ENCODE measurements around the gene BAZ2B. TPM values are rescaled to one million over a fixed set of nuclear protein-coding genes. Genes with fewer than 3 reads are reported as not detected.
"Not testable (repeated sequence)": the region's sequence is repeated elsewhere in the genome, so short reads cannot be mapped to it uniquely, and the experiment has no call there.

The BAZ2B gene
- total RNA-seq, 2 donors from 2014 or later: 16.8 to 19.7 TPM

DNA sequence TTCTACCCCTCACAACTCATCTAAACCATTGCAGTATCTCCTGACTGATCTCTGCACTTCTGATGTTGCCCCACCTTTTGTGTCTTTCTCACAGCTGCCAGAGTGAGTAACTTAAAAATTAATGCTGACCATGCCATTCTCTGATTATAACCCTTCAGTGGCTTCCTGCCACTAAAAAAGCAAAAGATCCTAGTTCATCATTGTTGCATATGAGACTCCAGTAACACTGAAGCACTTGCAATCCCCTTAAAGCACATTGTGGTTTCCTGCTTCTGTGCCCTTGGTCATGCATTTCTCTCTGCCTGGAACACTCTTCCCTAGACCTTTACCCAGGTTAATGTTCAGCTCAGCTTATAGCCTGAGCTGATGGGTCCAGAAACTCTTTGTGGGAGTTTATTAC lies 234.8 kb downstream of the BAZ2B start:
- DNase-seq (no peak), ATAC-seq (replicated peaks in 1 of 2) (no peak)
- Mint-ChIP-seq H3K27ac (no peak overlapping the region), H3K4me1 (ENCODE audit: low read depth) (no peaks in the 10 kb centered on the region), H3K9me3 (no peaks in the 10 kb centered on the region), H3K4me3 (no peak overlapping the region), H3K27me3 (ENCODE audit: low read depth) (no peaks in the 10 kb centered on the region), H3K36me3 (ENCODE audit: insufficient read depth in 2 of 2) (peaks cover 2% of the 10 kb centered on the region in 2 donors)

DNA sequence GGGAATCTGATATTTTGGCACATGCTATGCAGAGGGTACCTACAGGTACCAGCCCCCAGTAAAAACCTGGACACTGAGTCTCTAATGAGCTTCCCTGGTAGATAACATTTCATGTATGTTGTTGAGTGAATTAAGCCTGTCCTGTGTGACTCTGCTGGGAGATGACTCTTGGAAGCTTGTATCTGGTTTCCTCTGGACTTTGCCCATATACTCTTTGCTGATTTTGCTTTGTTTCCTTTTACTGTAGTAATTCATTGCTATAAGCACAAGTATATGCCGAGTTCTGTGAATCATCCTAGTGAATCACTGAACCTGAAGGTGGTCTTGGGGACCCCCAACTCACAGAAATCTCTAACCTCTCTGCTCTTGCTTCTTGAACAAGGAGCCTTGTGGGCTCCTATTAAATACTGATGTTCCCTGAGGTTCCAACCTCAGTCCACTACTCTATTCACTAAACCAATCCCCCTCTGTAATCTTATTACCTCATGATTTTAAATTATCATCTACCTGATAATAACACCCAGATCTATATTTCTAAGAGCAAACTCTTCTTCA lies 235.6 kb downstream of the BAZ2B start:
- Mint-ChIP-seq H3K27me3 (ENCODE audit: low read depth) (no peaks in the 10 kb centered on the region), H3K36me3 (ENCODE audit: insufficient read depth in 2 of 2) (peaks cover 2% of the 10 kb centered on the region in 2 donors), H3K27ac (no peak overlapping the region), H3K4me1 (ENCODE audit: low read depth) (no peaks in the 10 kb centered on the region), H3K4me3 (no peak overlapping the region), H3K9me3 (no peaks in the 10 kb centered on the region)
- ATAC-seq (replicated peaks in 1 of 2): no peak
- DNase-seq: no peak

DNA sequence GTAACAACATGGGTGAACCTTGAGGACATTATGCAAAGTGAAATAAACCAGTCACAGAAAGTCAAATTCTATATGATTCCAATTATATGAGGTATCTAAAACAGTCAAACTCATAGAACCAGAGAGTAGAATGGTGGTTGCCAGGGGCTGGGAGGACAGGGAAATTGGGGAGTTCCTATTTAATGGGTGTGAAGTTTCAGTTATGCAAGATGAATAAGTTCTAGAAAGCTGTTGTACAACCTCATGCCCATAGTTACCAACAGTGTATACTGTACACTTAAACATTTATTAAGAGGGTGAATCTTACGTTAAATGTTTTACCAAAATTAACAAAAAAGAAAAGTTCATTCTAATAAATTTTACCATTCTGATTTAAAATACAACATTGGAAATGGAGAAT lies 237.2 kb downstream of the BAZ2B start:
- Mint-ChIP-seq H3K9me3 (no peaks in the 10 kb centered on the region), H3K36me3 (ENCODE audit: insufficient read depth in 2 of 2) (peaks cover 2% of the 10 kb centered on the region in 2 donors), H3K27ac (no peak overlapping the region), H3K4me3 (no peak overlapping the region), H3K27me3 (ENCODE audit: low read depth) (no peaks in the 10 kb centered on the region), H3K4me1 (ENCODE audit: low read depth) (no peaks in the 10 kb centered on the region)
- DNase-seq: no peak
- ATAC-seq (replicated peaks in 1 of 2): no peak

DNA sequence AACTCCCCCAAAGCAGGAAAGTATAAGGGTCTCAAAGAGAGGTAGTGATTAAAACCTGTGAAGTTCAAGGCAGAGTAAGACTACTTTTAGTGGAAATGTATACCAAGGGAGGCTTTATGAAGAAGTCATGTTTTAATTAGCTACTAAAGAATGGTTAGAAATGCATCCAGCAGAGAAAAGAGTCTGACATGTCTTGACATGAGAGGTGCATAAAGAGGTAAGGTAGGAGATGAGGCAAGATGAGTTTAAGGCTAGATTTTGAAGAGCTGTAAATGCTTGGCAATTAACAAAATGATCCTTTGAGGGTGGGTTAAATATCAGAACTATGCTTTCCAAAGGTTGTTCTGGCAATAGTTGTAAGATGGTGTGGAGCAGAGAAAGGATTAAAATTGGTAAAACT lies 241.1 kb downstream of the BAZ2B start:
- DNase-seq: no peak
- H3K27ac Mint-ChIP-seq: no peak overlapping the region
- no peak for ATAC-seq (replicated peaks in 1 of 2)
- no peaks in the 10 kb centered on the region for H3K27me3 Mint-ChIP-seq (ENCODE audit: low read depth)
- H3K9me3 Mint-ChIP-seq: no peaks in the 10 kb centered on the region
- H3K4me1 Mint-ChIP-seq (ENCODE audit: low read depth): no peaks in the 10 kb centered on the region
- H3K4me3 Mint-ChIP-seq: no peak overlapping the region
- peaks cover 2 to 3% of the 10 kb centered on the region in 2 donors for H3K36me3 Mint-ChIP-seq (ENCODE audit: insufficient read depth in 2 of 2)

DNA sequence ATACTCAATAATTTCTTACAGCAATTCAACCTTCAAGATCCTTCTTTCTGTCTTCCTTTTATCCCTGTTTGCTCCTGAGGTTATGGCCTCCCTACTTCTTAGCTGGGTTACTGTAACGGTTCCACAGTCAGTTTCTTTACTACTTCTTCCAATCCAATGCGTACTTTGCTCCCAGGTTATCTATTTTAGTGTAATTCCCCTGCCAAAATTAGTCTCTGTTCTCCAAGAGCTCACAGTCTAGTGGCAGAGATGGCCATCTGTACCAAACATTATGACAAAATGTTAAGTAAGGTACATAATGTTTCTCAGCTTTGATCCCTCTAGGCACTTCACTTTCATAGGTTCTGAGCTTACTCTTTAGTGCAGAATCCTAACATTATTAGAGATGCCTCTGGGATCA lies 244.8 kb downstream of the BAZ2B start:
- Mint-ChIP-seq H3K4me1 (ENCODE audit: low read depth) (no peaks in the 10 kb centered on the region), H3K27me3 (ENCODE audit: low read depth) (no peaks in the 10 kb centered on the region), H3K9me3 (no peaks in the 10 kb centered on the region), H3K36me3 (ENCODE audit: insufficient read depth in 2 of 2) (peaks cover 2 to 4% of the 10 kb centered on the region in 2 donors), H3K4me3 (no peak overlapping the region), H3K27ac (no peak overlapping the region)
- DNase-seq (no peak), ATAC-seq (replicated peaks in 1 of 2) (no peak)

DNA sequence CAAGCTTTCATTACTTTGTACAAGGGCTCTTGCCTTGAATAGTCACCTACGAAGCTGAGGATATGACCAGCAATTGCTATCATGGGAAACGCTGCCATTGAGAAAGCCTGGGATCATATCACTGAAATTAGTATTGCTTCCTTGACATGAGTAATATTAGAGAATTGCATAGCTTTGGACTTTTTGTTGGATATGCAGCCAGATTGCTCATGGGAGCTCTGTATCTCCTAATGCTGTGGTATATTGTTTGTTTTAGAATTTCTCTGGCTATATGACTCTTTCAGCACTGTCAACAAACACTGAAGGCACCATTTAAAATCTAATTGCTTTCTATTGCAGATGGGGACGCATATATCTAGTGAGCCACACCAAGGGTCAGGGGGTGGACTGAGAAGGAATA lies 249.8 kb downstream of the BAZ2B start:
- H3K4me3 Mint-ChIP-seq: no peak overlapping the region
- H3K9me3 Mint-ChIP-seq: no peaks in the 10 kb centered on the region
- H3K27ac Mint-ChIP-seq: no peak overlapping the region
- H3K36me3 Mint-ChIP-seq (ENCODE audit: insufficient read depth in 2 of 2): peaks cover 3 to 4% of the 10 kb centered on the region in 2 donors
- no peak for DNase-seq
- H3K27me3 Mint-ChIP-seq (ENCODE audit: low read depth): no peaks in the 10 kb centered on the region
- ATAC-seq (replicated peaks in 1 of 2): no peak
- no peaks in the 10 kb centered on the region for H3K4me1 Mint-ChIP-seq (ENCODE audit: low read depth)

DNA sequence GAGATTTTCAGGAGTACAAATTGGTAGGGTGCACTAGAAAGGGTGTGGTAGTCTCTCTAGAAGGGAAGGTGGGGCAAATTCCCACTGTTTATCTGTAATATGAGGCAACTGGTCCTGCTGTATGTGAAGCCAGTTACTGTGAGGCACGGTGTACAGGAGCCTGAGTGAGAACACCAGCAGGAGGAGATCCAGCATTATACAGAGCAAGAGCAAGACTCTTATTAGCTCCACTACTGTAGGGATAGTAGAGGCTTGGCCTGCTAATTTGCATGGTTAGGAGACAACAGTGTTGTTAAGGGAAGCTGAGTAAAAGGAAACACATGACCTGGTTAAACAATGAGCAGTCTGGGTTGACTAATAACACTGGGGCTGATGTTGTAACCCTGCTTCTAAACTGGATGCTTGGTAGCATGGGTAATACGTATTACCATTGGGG lies 253.5 kb downstream of the BAZ2B start:
- Mint-ChIP-seq H3K4me3 (no peak overlapping the region), H3K36me3 (ENCODE audit: insufficient read depth in 2 of 2) (peaks cover 2% of the 10 kb centered on the region in 2 donors)

DNA sequence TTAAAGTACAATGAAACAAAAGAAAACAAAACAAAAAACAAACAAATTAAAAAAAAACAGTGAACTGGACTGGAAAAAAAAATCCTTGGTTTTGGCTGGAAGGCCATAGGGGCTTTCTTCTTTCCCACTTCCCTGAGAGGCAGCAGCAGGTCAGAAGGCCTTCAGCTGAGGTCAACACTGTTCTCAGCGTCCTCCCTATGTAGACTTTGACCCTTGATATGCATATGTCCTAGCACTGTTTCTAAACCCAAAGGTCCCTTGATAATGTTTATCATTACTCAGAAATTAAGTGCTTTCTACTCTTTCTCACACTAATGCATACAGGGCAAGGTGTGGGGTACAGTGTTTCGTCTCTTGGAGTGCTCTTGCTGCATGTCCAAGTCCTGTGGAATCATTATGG lies 254.3 kb downstream of the BAZ2B start:
- Mint-ChIP-seq H3K36me3 (ENCODE audit: insufficient read depth in 2 of 2) (peaks cover 2% of the 10 kb centered on the region in 2 donors), H3K27me3 (ENCODE audit: low read depth) (no peaks in the 10 kb centered on the region), H3K4me1 (ENCODE audit: low read depth) (no peaks in the 10 kb centered on the region), H3K4me3 (no peak overlapping the region), H3K27ac (no peak overlapping the region), H3K9me3 (no peaks in the 10 kb centered on the region)
- ATAC-seq (replicated peaks in 1 of 2) (no peak), DNase-seq (no peak)

More for the DNA sequence above, 253.5 kb downstream of the BAZ2B start:
- Mint-ChIP-seq H3K27me3 (ENCODE audit: low read depth) (no peaks in the 10 kb centered on the region), H3K9me3 (no peaks in the 10 kb centered on the region), H3K27ac (no peak overlapping the region), H3K4me1 (ENCODE audit: low read depth) (no peaks in the 10 kb centered on the region)
- DNase-seq (no peak), ATAC-seq (replicated peaks in 1 of 2) (no peak)

DNA sequence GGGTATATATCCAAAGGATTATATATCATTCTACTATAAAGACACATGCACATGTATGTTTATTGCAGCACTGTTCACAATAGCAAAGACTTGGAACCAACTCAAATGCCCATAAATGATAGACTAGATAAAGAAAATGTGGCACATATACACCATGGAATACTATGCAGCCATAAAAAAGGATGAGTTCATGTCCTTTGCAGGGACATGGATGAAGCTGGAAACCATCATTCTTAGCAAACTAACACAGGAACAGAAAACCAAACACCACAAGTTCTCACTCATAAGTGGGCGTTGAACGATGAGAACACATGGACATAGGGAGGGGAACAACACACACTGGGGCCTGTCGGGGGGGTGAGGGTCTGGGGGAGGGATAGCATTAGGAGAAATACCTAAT lies 254.7 kb downstream of the BAZ2B start:
- not testable (repeated sequence) for DNase-seq; ATAC-seq (replicated peaks in 1 of 2); H3K4me1 Mint-ChIP-seq (ENCODE audit: low read depth); H3K36me3 Mint-ChIP-seq (ENCODE audit: insufficient read depth in 2 of 2); H3K9me3 Mint-ChIP-seq; H3K27ac Mint-ChIP-seq; H3K27me3 Mint-ChIP-seq (ENCODE audit: low read depth); H3K4me3 Mint-ChIP-seq

DNA sequence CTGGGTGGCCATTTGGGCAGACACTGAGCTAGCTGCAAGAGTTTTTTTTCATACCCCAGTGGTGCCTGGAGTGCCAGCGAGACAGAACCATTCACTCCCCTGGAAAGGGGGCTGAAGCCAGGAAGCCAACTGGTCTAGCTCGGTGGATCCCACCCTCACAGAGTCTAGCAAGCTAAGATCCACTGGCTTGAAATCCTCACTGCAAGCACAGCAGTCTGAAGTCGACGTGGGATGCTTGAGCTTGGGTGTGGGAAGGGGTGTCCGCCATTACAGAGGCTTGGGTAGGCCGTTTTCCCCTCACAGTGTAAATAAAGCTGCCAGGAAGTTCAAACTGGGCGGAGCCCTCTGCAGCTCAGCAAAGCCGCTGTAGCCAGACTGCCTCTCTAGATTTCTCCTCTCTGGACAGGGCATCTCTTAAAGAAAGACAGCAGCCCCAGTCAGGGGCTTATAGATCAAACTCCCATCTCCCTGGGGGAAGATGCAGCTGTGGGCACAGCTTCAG lies 260.2 kb downstream of the BAZ2B start:
- no peak overlapping the region for H3K4me3 Mint-ChIP-seq
- peaks cover 0 to 4% of the 10 kb centered on the region in 2 donors for H3K36me3 Mint-ChIP-seq (ENCODE audit: insufficient read depth in 2 of 2)

DNA sequence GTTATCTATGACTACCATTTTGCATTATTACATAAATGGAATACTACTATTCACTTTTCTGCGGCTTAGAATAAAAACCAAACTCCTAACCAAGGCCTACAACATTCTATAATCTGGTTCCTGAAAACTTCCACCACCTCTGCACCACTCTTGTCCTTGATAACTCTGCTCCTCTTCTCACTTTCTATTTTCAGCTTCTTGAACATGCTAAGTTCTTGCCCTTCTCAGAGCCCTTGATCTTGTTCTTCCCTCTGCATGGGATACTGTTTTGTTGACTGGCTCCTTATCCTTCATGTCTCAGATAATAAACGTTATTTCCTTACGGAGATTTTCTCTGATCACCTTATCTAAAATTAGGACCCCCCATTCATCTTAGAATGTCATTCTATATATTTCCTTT lies 264.4 kb downstream of the BAZ2B start:
- no peak for DNase-seq
- no peak for ATAC-seq (replicated peaks in 1 of 2)
- H3K4me1 Mint-ChIP-seq (ENCODE audit: low read depth): no peaks in the 10 kb centered on the region
- H3K9me3 Mint-ChIP-seq: no peaks in the 10 kb centered on the region
- H3K27me3 Mint-ChIP-seq (ENCODE audit: low read depth): no peaks in the 10 kb centered on the region
- H3K36me3 Mint-ChIP-seq (ENCODE audit: insufficient read depth in 2 of 2): peaks cover 0 to 2% of the 10 kb centered on the region in 2 donors
- H3K27ac Mint-ChIP-seq: no peak overlapping the region
- no peak overlapping the region for H3K4me3 Mint-ChIP-seq

More for the DNA sequence above, 260.2 kb downstream of the BAZ2B start:
- Mint-ChIP-seq H3K9me3 (no peaks in the 10 kb centered on the region), H3K27me3 (ENCODE audit: low read depth) (no peaks in the 10 kb centered on the region), H3K27ac (no peak overlapping the region), H3K4me1 (ENCODE audit: low read depth) (no peaks in the 10 kb centered on the region)
- no peak for DNase-seq
- ATAC-seq (replicated peaks in 1 of 2): no peak

DNA sequence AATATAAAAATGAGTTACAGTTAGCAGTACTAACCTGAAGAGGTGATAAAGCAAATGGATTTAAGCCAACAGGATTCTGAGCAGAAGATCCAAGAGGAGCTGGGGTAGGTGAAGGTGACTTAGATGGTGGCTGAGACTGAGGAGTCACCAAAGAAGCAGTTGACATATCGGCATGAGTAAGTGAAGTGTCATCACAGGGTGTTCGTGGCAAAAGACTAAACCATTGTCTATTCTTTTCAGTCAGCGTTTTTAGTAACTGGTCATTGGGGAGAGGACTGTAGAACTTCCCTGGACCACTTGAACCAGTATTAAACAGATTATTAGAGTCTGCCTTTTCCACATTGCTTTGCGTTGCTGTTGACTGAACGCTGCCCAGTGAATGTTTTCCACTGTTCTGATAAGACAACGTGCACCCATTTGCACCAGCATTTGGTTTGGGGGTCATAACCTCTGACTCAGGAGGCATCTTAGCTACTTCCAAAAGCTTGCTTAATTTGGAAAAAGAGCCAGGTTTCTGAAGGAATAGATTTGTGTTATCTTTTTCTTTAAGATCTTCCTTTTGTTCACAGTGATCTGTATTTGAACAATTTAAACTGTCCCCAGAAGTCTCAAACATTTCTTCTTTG lies 266.6 kb downstream of the BAZ2B start:
- DNase-seq: no peak
- no peaks in the 10 kb centered on the region for H3K9me3 Mint-ChIP-seq
- H3K27me3 Mint-ChIP-seq (ENCODE audit: low read depth): no peaks in the 10 kb centered on the region
- peak; percentile 44 to 66 for ATAC-seq (replicated peaks in 1 of 2)
- no peaks in the 10 kb centered on the region for H3K36me3 Mint-ChIP-seq (ENCODE audit: insufficient read depth in 2 of 2)
- H3K4me3 Mint-ChIP-seq: no peak overlapping the region
- H3K27ac Mint-ChIP-seq: no peak overlapping the region
- H3K4me1 Mint-ChIP-seq (ENCODE audit: low read depth): no peaks in the 10 kb centered on the region

DNA sequence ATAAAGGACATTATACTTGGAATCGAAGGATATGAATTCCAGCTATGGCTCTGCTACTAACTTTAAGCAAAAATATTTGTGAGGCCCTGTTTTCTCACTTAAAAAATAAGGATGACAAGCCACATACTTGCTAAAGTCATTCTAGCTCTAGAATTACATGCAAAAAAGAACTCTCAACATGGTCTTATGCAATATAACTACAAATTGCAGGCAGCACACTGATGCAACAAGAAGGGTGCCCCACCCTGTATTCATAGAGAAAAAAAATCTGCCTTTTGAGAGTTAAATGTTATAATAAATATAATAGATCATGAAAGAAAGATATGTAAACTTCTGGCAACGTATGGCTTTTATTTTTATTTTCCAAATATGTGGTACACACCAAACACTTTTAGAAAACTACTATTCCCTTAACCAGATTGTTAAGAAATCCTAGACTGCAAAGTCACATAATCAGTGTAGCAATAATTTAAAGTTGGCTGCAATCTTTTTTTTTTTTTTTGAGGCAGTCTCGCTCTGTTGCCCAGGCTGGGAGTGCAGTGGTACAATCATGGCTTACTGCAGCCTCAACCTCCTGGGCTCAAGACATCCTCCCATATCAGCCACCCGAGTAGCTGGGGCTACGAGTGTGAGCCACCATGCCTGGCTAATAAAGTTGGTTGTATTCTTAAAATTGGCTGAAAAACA lies 289.6 kb downstream of the BAZ2B start:
- no peak for DNase-seq
- peaks cover under 1 to 2% of the 10 kb centered on the region in 2 donors for H3K36me3 Mint-ChIP-seq (ENCODE audit: insufficient read depth in 2 of 2)
- no peak overlapping the region for H3K4me3 Mint-ChIP-seq
- H3K27me3 Mint-ChIP-seq (ENCODE audit: low read depth): no peaks in the 10 kb centered on the region
- ATAC-seq (replicated peaks in 1 of 2): no peak
- no peaks in the 10 kb centered on the region for H3K4me1 Mint-ChIP-seq (ENCODE audit: low read depth)
- no peak overlapping the region for H3K27ac Mint-ChIP-seq
- no peaks in the 10 kb centered on the region for H3K9me3 Mint-ChIP-seq
